Measurements from ENCODE around the gene ERG.

DNA sequence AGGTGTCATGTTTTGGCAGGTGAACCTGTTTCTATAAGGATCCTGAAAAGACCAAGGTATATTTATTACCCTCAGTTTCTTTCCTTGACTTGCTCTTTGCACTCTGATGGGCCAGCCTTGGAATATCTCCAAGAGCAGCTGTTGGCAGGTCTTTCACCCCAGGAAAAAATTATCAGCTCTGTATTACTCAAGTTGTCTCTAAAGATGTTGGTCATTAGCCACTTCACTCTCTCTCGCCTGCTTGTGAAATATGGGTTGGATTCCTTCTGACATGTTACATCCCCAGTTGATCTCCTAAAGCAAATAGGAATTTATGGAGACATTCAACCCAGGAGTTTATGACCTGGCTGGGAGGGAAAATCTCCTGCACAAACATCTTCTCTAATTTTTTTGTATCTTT, 155.5 kb downstream of the ERG start:
- TF ChIP-seq, protein P1, sequence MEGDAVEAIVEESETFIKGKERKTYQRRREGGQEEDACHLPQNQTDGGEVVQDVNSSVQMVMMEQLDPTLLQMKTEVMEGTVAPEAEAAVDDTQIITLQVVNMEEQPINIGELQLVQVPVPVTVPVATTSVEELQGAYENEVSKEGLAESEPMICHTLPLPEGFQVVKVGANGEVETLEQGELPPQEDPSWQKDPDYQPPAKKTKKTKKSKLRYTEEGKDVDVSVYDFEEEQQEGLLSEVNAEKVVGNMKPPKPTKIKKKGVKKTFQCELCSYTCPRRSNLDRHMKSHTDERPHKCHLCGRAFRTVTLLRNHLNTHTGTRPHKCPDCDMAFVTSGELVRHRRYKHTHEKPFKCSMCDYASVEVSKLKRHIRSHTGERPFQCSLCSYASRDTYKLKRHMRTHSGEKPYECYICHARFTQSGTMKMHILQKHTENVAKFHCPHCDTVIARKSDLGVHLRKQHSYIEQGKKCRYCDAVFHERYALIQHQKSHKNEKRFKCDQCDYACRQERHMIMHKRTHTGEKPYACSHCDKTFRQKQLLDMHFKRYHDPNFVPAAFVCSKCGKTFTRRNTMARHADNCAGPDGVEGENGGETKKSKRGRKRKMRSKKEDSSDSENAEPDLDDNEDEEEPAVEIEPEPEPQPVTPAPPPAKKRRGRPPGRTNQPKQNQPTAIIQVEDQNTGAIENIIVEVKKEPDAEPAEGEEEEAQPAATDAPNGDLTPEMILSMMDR (IDR thresholded peaks at IDR 0.05), result no peak
- TF ChIP-seq POLR2A (IDR thresholded peaks at IDR 0.05), result no peak

Data from adrenal gland (tissue), 5 donors.